G401 (cell line): ENCODE data around the gene ATP7B. TPM values are rescaled to one million over a fixed set of nuclear protein-coding genes. Genes with fewer than 3 reads are reported as not detected.

ENCODE experiments used
- DNase-seq: peaks from one replicate; pipeline ENCODE4 v3.0.0-alpha.2; 2015; ENCODE audit warnings: low spot score
- in situ Hi-C: cut with HindIII; loops from 2 replicates; pipeline ENCODE4 v1.10.0; 2016; ENCODE audit warnings: low sequenced_read_pairs, mixed read lengths
- total RNA-seq: library from RNA; depleted of rRNA; stranded (reverse); fragments of >200 nt; shearing (Covaris generic); gene quantifications from 2 replicates; pipeline ENCODE4 v1.2.3, GENCODE V29; 2014

Gene ATP7B
- total RNA-seq, 1 experiment from 2014 or later, result 5.8 TPM

- no peak for DNase-seq
- in situ Hi-C loops, result no loop called here
Observed at GRCh38 chr13:51931606-51932005, 79.6 kb downstream of the ATP7B start.

GRCh38 chr13:51929699-51930098 is 81.6 kb downstream of the ATP7B start:
- no peak for DNase-seq
- in situ Hi-C loops, result no loop called here

- no peak for DNase-seq
- in situ Hi-C loops, result no loop called here
Observed at GRCh38 chr13:51928231-51928630, 83.0 kb downstream of the ATP7B start.

GRCh38 chr13:51927129-51927528 is 84.1 kb downstream of the ATP7B start:
- no peak for DNase-seq
- in situ Hi-C loops, result no loop called here

GRCh38 chr13:51926528-51926885 is 84.7 kb downstream of the ATP7B start:
- in situ Hi-C loops, result no loop called here
- no peak for DNase-seq

- in situ Hi-C loops, result no loop called here
- DNase-seq, result no peak
Observed at GRCh38 chr13:51925865-51926527, 85.3 kb downstream of the ATP7B start.

GRCh38 chr13:51924756-51925544 is 86.3 kb downstream of the ATP7B start:
- no peak for DNase-seq
- in situ Hi-C loops, result no loop called here

- in situ Hi-C loops, result no loop called here
Observed at GRCh38 chr13:51923983-51924539, 87.2 kb downstream of the ATP7B start.

GRCh38 chr13:51922771-51923480 is 88.3 kb downstream of the ATP7B start:
- in situ Hi-C loops, result no loop called here
- no peak for DNase-seq

More at GRCh38 chr13:51923983-51924539, 87.2 kb downstream of the ATP7B start:
- DNase-seq, result no peak

GRCh38 chr13:51921790-51922740 is 89.2 kb downstream of the ATP7B start:
- DNase-seq, result no peak
- in situ Hi-C loops, result no loop called here

GRCh38 chr13:51920786-51921185 is 90.5 kb downstream of the ATP7B start:
- no peak for DNase-seq
- in situ Hi-C loops, result no loop called here

GRCh38 chr13:51920267-51920666 is 91.0 kb downstream of the ATP7B start:
- no peak for DNase-seq
- in situ Hi-C loops, result no loop called here

GRCh38 chr13:51919531-51919930 is 91.7 kb downstream of the ATP7B start:
- no peak for DNase-seq
- in situ Hi-C loops, result no loop called here

GRCh38 chr13:51916962-51917361 is 94.3 kb downstream of the ATP7B start:
- DNase-seq, result no peak
- in situ Hi-C loops, result no loop called here

GRCh38 chr13:51916051-51916818 is 95.0 kb downstream of the ATP7B start:
- in situ Hi-C loops, result no loop called here
- no peak for DNase-seq

- in situ Hi-C loops, result no loop called here
- DNase-seq, result no peak
Observed at GRCh38 chr13:51914137-51914493, 97.1 kb downstream of the ATP7B start.

- peak; percentile 9 for DNase-seq
Observed at GRCh38 chr13:51913421-51914136, 97.7 kb downstream of the ATP7B start.

More at GRCh38 chr13:51913421-51914136, 97.7 kb downstream of the ATP7B start:
- in situ Hi-C loops, result no loop called here
